Liver (tissue), 9 donors: ENCODE results near the gene DYNC1H1. TPM values are rescaled to one million over a fixed set of nuclear protein-coding genes. Genes with fewer than 3 reads are reported as not detected.

Experiments
- DNase-seq: peaks from one replicate; pipeline ENCODE4 v3.0.0-alpha.2; 2017; ENCODE audit warnings: low spot score
- H3K27ac ChIP-seq, 2 donors: one replicate each; pipeline ENCODE4 v1.7.0; 2013; ENCODE audit warnings: inconsistent platforms in 2 of 2, low read length in 2 of 2, control low read depth in 1 of 2, low read depth in 1 of 2, mild to moderate bottlenecking in 1 of 2
- H3K27me3 ChIP-seq, 4 donors: one replicate each; pipeline versions ENCODE4 v1.6.1 to v1.7.0; 2013; ENCODE audit warnings: low read length in 3 of 4, inconsistent platforms in 1 of 4, mild to moderate bottlenecking in 1 of 4, moderate library complexity in 1 of 4; ENCODE audit not compliant: control insufficient read depth in 4 of 4, insufficient read depth in 4 of 4
- H3K36me3 ChIP-seq, 4 donors: one replicate each; pipeline versions ENCODE4 v1.6.1 to v1.7.0; 2013; ENCODE audit warnings: low read length in 3 of 4, mild to moderate bottlenecking in 3 of 4, low read depth in 1 of 4, moderate library complexity in 1 of 4; ENCODE audit not compliant: control insufficient read depth in 4 of 4, insufficient read depth in 3 of 4
- H3K4me1 ChIP-seq, 4 donors: one replicate each; pipeline versions ENCODE4 v1.6.1 to v1.7.0; 2013; ENCODE audit warnings: low read length in 3 of 4, mild to moderate bottlenecking in 3 of 4, moderate library complexity in 1 of 4; ENCODE audit not compliant: control insufficient read depth in 4 of 4, insufficient read depth in 4 of 4
- H3K4me3 ChIP-seq, 3 donors: one replicate each; pipeline versions ENCODE4 v1.6.1 to v1.7.0; 2013; ENCODE audit warnings: low read length in 3 of 3, control low read depth in 1 of 3, low read depth in 1 of 3, mild to moderate bottlenecking in 1 of 3
- H3K9ac ChIP-seq, 2 donors: one replicate each; pipeline ENCODE4 v1.7.0; 2013; ENCODE audit warnings: low read length in 2 of 2, mild to moderate bottlenecking in 2 of 2, moderate library complexity in 2 of 2, control low read depth in 1 of 2, low read depth in 1 of 2
- H3K9me3 ChIP-seq, 4 donors: one replicate each; pipeline versions ENCODE4 v1.6.1 to v1.7.0; 2013; ENCODE audit warnings: low read length in 3 of 4; ENCODE audit not compliant: control insufficient read depth in 4 of 4
- ATF3 ChIP-seq: IDR thresholded peaks from 2 replicates; pipeline ENCODE4 v1.6.1; 2016; ENCODE audit warnings: antibody characterized with exemption
- CTCF ChIP-seq: fragments of 150-350 bp; IDR thresholded peaks from 2 replicates; pipeline ENCODE4 v1.5.1; 2017; ENCODE audit warnings: improper control_type of control experiment, low read depth, low read length; ENCODE audit not compliant: missing input control
- EGR1 ChIP-seq, 2 donors: IDR thresholded peaks; 2 replicates each; pipeline ENCODE4 v1.6.1; 2016 to 2018; ENCODE audit warnings: antibody characterized with exemption in 2 of 2, low read depth in 2 of 2
- FOXA1 ChIP-seq: IDR thresholded peaks from 2 replicates; pipeline ENCODE4 v1.6.1; 2016; ENCODE audit warnings: antibody characterized with exemption
- FOXA2 ChIP-seq: IDR thresholded peaks from 2 replicates; pipeline ENCODE4 v1.6.1; 2016; ENCODE audit warnings: antibody characterized with exemption
- GABPA ChIP-seq, 2 donors: IDR thresholded peaks in 1 of 2; conservative IDR thresholded peaks in 1 of 2; 2 replicates each; pipeline ENCODE4 v1.6.1; 2016; ENCODE audit warnings: antibody characterized with exemption in 2 of 2, mild to moderate bottlenecking in 1 of 2, moderate library complexity in 1 of 2
- HNF4A ChIP-seq, 2 donors: conservative IDR thresholded peaks; 2 replicates each; pipeline ENCODE4 v1.6.1; 2016; ENCODE audit warnings: antibody characterized with exemption in 2 of 2, mild to moderate bottlenecking in 2 of 2
- HNF4G ChIP-seq: IDR thresholded peaks from 2 replicates; pipeline ENCODE4 v1.6.1; 2016; ENCODE audit warnings: antibody characterized with exemption
- JUND ChIP-seq, 2 donors: IDR thresholded peaks; 2 replicates each; pipeline ENCODE4 v1.6.1; 2016; ENCODE audit warnings: antibody characterized with exemption in 2 of 2
- MAX ChIP-seq: IDR thresholded peaks from 2 replicates; pipeline ENCODE4 v1.6.1; 2016; ENCODE audit warnings: antibody characterized with exemption
- NR2F2 ChIP-seq: IDR thresholded peaks from 2 replicates; pipeline ENCODE4 v1.6.1; 2016; ENCODE audit warnings: antibody characterized with exemption
- RAD21 ChIP-seq, 2 donors: IDR thresholded peaks; 2 replicates each; pipeline ENCODE4 v1.6.1; 2016; ENCODE audit warnings: antibody characterized with exemption in 2 of 2, mild to moderate bottlenecking in 2 of 2
- REST ChIP-seq: IDR thresholded peaks from 2 replicates; pipeline ENCODE4 v1.6.1; 2016; ENCODE audit warnings: antibody characterized with exemption, mild to moderate bottlenecking
- RXRA ChIP-seq, 2 donors: IDR thresholded peaks; 2 replicates each; pipeline ENCODE4 v1.6.1; 2017 to 2018; ENCODE audit warnings: antibody characterized with exemption in 2 of 2, mild to moderate bottlenecking in 1 of 2
- SP1 ChIP-seq: IDR thresholded peaks from 2 replicates; pipeline ENCODE4 v1.6.1; 2018; ENCODE audit warnings: antibody characterized with exemption, mild to moderate bottlenecking
- TAF1 ChIP-seq: conservative IDR thresholded peaks from 2 replicates; pipeline ENCODE4 v1.6.1; 2016; ENCODE audit warnings: antibody characterized with exemption, mild to moderate bottlenecking
- YY1 ChIP-seq: IDR thresholded peaks from 2 replicates; pipeline ENCODE4 v1.6.1; 2016; ENCODE audit warnings: antibody characterized with exemption, mild to moderate bottlenecking
- ZBTB33 ChIP-seq: IDR thresholded peaks from 2 replicates; pipeline ENCODE4 v1.6.1; 2016; ENCODE audit warnings: antibody characterized with exemption
- WGBS: extraction: QIAGEN DNeasy Blood & Tissue Kit; methylation state at CpG from one replicate; pipeline ENCODE4 v1.1.7; 2013; 5-methylcytosine and 5-hydroxymethylcytosine counted together
- polyA plus RNA-seq, 2 donors: library from polyadenylated mRNA; stranded (reverse) in 1 of 2; unstranded in 1 of 2; fragments of 200-250 nt in 1 of 2; fragments of >200 nt in 1 of 2; fragmentation: Nextera tagmentation in 1 of 2; extraction: Ambion mirVana in 1 of 2; gene quantifications; one replicate each; pipeline versions ENCODE4 v1.2.1 to v1.2.3, GENCODE V29; 2013 to 2015
- total RNA-seq, 2 donors: library from RNA; depleted of rRNA; stranded (reverse); fragments of >200 nt; gene quantifications; one replicate each; pipeline ENCODE4 v1.2.3, GENCODE V29; 2014
- donor health status: healthy.
- donor health status: healthy.
- donor health status: healthy.
- donor health status: healthy.
- donor health status: healthy.

The DYNC1H1 gene
- total and polyA plus RNA-seq, 4 donors: 50.3 to 201 (median 82.6) TPM

GRCh38 chr14:101922866-101923265 is 41.5 kb upstream of the DYNC1H1 start:
- DNase-seq: no peak
- Histone ChIP-seq H3K4me1 (no peaks in the 10 kb centered on the region), H3K27me3 (no peaks in the 10 kb centered on the region), H3K36me3 (peaks cover 2 to 22% (median 11%) of the 10 kb centered on the region in 4 donors), H3K9me3 (no peaks in the 10 kb centered on the region), H3K4me3 (no peak overlapping the region), H3K27ac (no peak overlapping the region), H3K9ac (no peak overlapping the region)
- TF ChIP-seq ATF3 (no peak), MAX (no peak), GABPA (IDR thresholded peaks at IDR 0.05 in 1 of 2, conservative IDR thresholded peaks at IDR 0.05 in 1 of 2) (no peak), JUND (IDR thresholded peaks at IDR 0.05) (no peak), FOXA2 (no peak), HNF4G (no peak), TAF1 (no peak), RXRA (IDR thresholded peaks at IDR 0.05) (no peak), RAD21 (IDR thresholded peaks at IDR 0.05) (no peak), NR2F2 (no peak), REST (no peak), EGR1 (IDR thresholded peaks at IDR 0.05; ENCODE audit: low read depth in 2 of 2) (no peak), CTCF (no peak), YY1 (no peak), FOXA1 (no peak), SP1 (no peak), ZBTB33 (no peak), HNF4A (conservative IDR thresholded peaks at IDR 0.05) (no peak)
- 89% methylated on average over 7 of the region's 7 CpGs for WGBS
